Aorta (tissue), 5 donors: ENCODE data around the gene CYB5R4. TPM values are rescaled to one million over a fixed set of nuclear protein-coding genes. Genes with fewer than 3 reads are reported as not detected.

ENCODE experiments used
- ATAC-seq: fragments of 200-7000 bp; cut with Tn5 transposase; one replicate; pipeline ENCODE4 v1.9.1; 2022; ENCODE audit warnings: moderate library complexity; ENCODE audit not compliant: low FRiP score
- DNase-seq, 2 donors: peaks; one replicate each; pipeline ENCODE4 v3.0.0-alpha.2; 2020
- H3K27ac ChIP-seq, 2 donors: one replicate each; pipeline ENCODE4 v1.5.1; 2013; ENCODE audit warnings: low read length in 2 of 2, mild to moderate bottlenecking in 2 of 2, moderate library complexity in 2 of 2, control low read depth in 1 of 2, inconsistent platforms in 1 of 2, low read depth in 1 of 2
- H3K27me3 ChIP-seq, 2 donors: one replicate each; pipeline ENCODE4 v1.6.1; 2013; ENCODE audit warnings: control low read depth in 1 of 2, low read length in 1 of 2, mild to moderate bottlenecking in 1 of 2, moderate library complexity in 1 of 2; ENCODE audit not compliant: insufficient read depth in 2 of 2, control insufficient read depth in 1 of 2
- H3K36me3 ChIP-seq, 2 donors: one replicate each; pipeline ENCODE4 v1.6.1; 2013; ENCODE audit warnings: control low read depth in 1 of 2, low read length in 1 of 2, mild to moderate bottlenecking in 1 of 2; ENCODE audit not compliant: insufficient read depth in 2 of 2, control insufficient read depth in 1 of 2
- H3K4me1 ChIP-seq, 2 donors: one replicate each; pipeline ENCODE4 v1.6.1; 2013; ENCODE audit warnings: low read length in 2 of 2, control low read depth in 1 of 2, mild to moderate bottlenecking in 1 of 2, moderate library complexity in 1 of 2; ENCODE audit not compliant: insufficient read depth in 2 of 2, control insufficient read depth in 1 of 2
- H3K4me3 ChIP-seq, 2 donors: one replicate each; pipeline ENCODE4 v1.5.1; 2013; ENCODE audit warnings: low read length in 2 of 2, control low read depth in 1 of 2, mild to moderate bottlenecking in 1 of 2
- H3K9me3 ChIP-seq: one replicate; pipeline ENCODE4 v1.6.1; 2013; ENCODE audit warnings: mild to moderate bottlenecking, low read length; ENCODE audit not compliant: control insufficient read depth
- WGBS, 2 donors: extraction: QIAGEN DNeasy Blood & Tissue Kit; methylation state at CpG; one replicate each; pipeline ENCODE4 v1.1.7; 2013; 5-methylcytosine and 5-hydroxymethylcytosine counted together
- intact Hi-C, 2 donors: fragments of 100-400 bp; cut with DNase I; formaldehyde crosslinking; loops; one replicate each; pipeline versions ENCODE4 v1.14.2 to v1.15.0; 2022
- long read RNA-seq, 2 donors: library from polyadenylated mRNA; unstranded; transcript quantifications; one replicate each; pipeline ENCODE4 v2.0.0, GENCODE V29; 2020 to 2021
- polyA plus RNA-seq, 2 donors: library from polyadenylated mRNA; stranded (reverse); fragments of 200-250 nt; gene quantifications; one replicate each; pipeline ENCODE4 v1.2.3, GENCODE V29; 2013
- total RNA-seq, 2 donors: library from RNA; stranded (reverse); fragmentation: NEBNext Ultra II Directional; extraction: Animal tissue kit (Norgen Biotek cat#: 25700); gene quantifications; one replicate each; pipeline ENCODE4 v1.2.1, GENCODE V29; 2021
- donor health status: healthy with polysubstance abuse.
- donor health status: Bipolar disorder and iron deficiency.
- donor health status: DM: no; HTN: no; CAD: no.
- donor health status: DM: no; HTN: no; CAD: no.
- donor health status: DM: yes; HTN: yes; CAD: no.

Gene CYB5R4, protein sequence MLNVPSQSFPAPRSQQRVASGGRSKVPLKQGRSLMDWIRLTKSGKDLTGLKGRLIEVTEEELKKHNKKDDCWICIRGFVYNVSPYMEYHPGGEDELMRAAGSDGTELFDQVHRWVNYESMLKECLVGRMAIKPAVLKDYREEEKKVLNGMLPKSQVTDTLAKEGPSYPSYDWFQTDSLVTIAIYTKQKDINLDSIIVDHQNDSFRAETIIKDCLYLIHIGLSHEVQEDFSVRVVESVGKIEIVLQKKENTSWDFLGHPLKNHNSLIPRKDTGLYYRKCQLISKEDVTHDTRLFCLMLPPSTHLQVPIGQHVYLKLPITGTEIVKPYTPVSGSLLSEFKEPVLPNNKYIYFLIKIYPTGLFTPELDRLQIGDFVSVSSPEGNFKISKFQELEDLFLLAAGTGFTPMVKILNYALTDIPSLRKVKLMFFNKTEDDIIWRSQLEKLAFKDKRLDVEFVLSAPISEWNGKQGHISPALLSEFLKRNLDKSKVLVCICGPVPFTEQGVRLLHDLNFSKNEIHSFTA
- 10 to 100 TPM; 19.4 to 22.8 TPM for total RNA-seq
- polyA plus RNA-seq = 10 to 100 TPM in 1 of 2 donors, 1 to 10 TPM in 1; 4.6 to 19.5 TPM
- long read RNA-seq, donor 1, full-length matches to known transcripts = 58 of 77 reads
- long read RNA-seq, donor 1, partial matches to known transcripts = 8 of 77 reads
- long read RNA-seq, donor 1, other reads (novel, unspliced or antisense) = 11 of 77 reads
- long read RNA-seq, donor 2, full-length matches to known transcripts = 9 of 21 reads
- long read RNA-seq, donor 2, partial matches to known transcripts = 4 of 21 reads
- long read RNA-seq, donor 2, other reads (novel, unspliced or antisense) = 8 of 21 reads

DNA sequence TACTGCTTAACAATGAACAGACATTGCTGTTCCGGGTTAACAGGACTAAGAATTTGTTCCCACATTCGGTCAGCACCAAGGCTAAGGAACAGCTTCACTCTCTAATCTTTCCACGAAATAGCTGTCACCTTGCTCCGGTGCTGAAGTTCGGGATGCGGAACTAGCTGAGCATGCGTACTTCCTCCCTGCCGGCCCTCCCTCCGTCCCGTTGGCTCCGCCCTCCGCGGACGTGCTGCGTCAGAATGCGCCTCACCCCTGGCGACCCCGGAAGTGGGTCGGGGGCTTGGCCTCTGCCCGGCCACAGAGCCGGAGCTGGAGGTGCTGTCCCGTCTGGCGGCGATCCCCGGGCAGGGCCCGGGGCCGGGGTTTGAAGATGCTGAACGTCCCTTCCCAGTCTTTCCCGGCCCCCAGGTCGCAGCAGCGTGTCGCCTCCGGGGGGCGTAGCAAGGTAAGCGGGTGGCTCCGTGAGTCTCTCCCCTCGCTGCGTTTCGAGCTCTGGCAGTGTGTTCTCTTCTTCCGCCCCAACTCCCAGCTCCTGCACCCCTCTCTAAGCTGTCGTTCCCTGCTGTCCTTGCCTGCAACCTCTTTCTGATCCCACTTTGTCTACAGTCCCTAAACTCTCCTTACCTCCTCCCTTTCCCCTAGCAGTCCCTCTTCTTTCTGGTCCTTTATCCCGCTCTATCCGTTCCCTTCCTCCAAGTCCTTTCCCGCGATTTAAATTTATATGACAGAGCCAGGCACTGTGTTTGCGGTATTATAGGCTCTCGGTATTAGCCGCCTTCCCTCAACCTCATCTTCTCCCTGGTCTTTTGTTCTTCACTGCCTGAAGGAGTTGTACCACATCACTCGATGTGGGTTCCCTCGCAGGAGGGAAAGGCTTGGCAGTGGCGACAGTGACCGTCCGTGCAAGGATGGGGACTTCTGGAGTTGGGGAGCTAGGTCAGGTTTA is at the start of gene CYB5R4:
TSS of gene CYB5R4 (plus strand) at position 280 of the 949 bp plus-strand sequence. CDS start at position 374, 94 bp downstream.
- Histone ChIP-seq H3K4me1 (peaks cover 0 to 10% of the 10 kb centered on the region in 2 donors), H3K27ac (peak within 1 kb of the TSS in 1 of 2 donors; percentile 65), H3K9me3 (no peaks in the 10 kb centered on the region), H3K4me3 (peak within 1 kb of the TSS; percentile 51 to 78), H3K27me3 (no peaks in the 10 kb centered on the region), H3K36me3 (no peaks in the 10 kb centered on the region)
- intact Hi-C loops = loop anchor here in 1 of 2 donors (5.0 kb wide), 1 partner anchor 368 kb away; the partner anchor contains the start of gene CEP162
- peak; percentile 99 for ATAC-seq
- WGBS, 2 donors = 0 to 1% methylated on average over 53 of the region's 53 CpGs
- DNase-seq = peak; percentile 97 to 99

DNA sequence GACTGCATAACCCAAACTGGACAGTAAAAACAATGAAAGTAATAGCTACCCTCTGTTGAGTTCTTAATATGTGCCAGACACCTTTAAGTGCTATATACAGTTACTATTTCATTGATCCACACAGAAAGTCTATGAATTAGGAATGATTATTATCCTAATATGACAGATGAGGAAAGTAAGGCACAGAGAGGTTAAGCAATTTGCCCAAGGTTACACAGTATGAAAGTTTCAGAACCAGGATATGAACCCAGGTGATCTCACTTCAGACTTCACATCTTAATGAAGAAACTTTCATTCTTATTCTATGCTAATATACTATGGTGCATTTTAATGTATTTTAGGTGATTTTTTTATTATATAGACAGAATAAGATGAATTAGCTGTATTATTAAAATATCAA is 46.9 kb upstream of the CYB5R4 start:
- intact Hi-C loops = no loop called here
- Histone ChIP-seq H3K4me3 (no peak overlapping the region), H3K36me3 (no peaks in the 10 kb centered on the region), H3K27me3 (no peaks in the 10 kb centered on the region), H3K27ac (no peak overlapping the region), H3K4me1 (no peaks in the 10 kb centered on the region), H3K9me3 (peaks cover 3% of the 10 kb centered on the region)
- ATAC-seq = no peak
- DNase-seq = no peak

DNA sequence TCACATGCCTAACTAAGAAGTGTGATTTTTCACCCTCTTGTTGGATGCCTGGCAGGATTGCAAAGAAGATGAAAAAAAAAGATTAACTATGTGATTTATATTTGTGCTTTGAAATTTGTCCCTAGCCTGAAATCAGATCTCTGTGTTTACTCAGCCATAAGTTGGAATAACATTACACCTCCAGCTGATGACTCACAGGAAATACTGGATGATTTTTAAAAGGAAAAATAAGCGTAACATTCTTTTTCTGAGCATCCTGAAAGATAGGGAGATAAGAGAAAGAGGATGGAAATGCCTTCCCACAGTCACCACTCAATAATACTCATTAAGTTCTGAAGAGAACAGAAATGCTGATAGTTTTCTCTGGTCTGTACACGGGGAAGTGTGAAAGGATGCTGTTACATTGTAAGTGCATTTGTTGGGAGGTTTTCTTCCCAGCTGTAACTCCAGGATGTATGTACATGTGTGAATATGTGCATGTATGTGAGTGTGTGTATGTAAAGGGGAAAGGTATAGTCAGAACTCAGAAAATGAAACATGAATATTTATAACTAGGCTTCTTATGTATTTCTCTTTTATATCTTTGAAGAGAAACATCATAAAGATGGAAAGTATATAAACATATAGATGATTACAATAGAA is 43.7 kb upstream of the CYB5R4 start:
- 4 to 6% methylated on average over 2 of the region's 2 CpGs for WGBS, 2 donors
- DNase-seq (no peak), ATAC-seq (no peak)
- no peaks in the 10 kb centered on the region for H3K27me3 ChIP-seq
- intact Hi-C loops = no loop called here
- H3K4me3 ChIP-seq = no peak overlapping the region
- no peaks in the 10 kb centered on the region for H3K36me3 ChIP-seq
- H3K9me3 ChIP-seq = peaks cover 3% of the 10 kb centered on the region
- no peaks in the 10 kb centered on the region for H3K4me1 ChIP-seq
- no peak overlapping the region for H3K27ac ChIP-seq

DNA sequence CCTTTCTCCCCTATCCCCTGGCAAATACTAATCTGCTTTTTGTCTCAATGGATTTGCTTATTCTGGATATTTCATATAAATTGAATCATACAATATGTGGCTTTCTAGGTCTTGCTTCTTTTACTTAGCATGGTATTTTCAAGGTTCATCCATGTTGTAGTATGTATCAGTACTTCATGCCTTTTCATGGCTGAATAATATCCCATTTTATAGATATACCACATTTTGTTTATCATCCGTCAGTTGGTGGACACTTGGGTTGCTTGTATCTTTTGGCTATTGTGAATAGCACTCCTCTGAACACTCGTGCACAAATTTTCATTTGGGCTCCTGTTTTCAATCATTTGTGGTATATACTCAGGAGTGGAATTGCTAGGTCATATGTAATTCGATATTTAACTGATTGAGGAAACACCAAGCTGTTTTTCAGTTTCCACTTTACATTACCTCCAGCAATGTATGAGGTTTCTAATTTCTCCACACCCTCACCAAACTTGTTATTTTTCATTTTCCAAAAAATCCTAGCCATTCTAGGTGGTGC is 36.8 kb upstream of the CYB5R4 start:
- Histone ChIP-seq H3K4me3 (no peak overlapping the region), H3K9me3 (no peaks in the 10 kb centered on the region), H3K4me1 (peaks cover 0 to 3% of the 10 kb centered on the region in 2 donors), H3K27ac (no peak overlapping the region), H3K36me3 (no peaks in the 10 kb centered on the region), H3K27me3 (no peaks in the 10 kb centered on the region)
- WGBS, 2 donors = 80 to 83% methylated on average over 3 of the region's 3 CpGs
- DNase-seq (no peak), ATAC-seq (no peak)
- intact Hi-C loops = no loop called here

DNA sequence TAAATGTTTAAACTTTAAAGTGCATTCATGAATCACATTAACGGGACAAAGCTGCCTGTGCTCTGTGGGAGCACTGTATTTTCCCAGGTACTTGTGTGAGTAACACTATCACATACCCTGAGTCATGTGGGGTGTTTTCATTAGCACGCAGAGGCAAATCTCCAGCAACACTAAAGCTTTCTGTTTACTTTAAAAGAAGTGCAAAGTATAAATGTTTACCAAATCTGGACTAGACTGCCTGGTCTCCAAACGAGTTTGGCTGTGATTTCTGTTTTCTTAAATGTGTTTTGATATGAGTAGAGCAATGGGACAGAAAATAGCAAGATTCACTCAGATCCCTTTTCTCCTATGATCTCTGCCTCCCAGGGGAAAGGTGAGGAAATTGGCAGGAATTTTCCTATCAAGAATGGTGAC is 35.1 kb upstream of the CYB5R4 start:
- Histone ChIP-seq H3K9me3 (peaks cover 2% of the 10 kb centered on the region), H3K4me1 (peaks cover 0 to 3% of the 10 kb centered on the region in 2 donors), H3K27ac (no peak overlapping the region), H3K4me3 (no peak overlapping the region), H3K36me3 (no peaks in the 10 kb centered on the region), H3K27me3 (no peaks in the 10 kb centered on the region)
- DNase-seq (no peak), ATAC-seq (no peak)
- intact Hi-C loops = no loop called here
- whole genome bisulfite sequencing, 2 donors = 12 to 13% methylated on average over 3 of the region's 3 CpGs

DNA sequence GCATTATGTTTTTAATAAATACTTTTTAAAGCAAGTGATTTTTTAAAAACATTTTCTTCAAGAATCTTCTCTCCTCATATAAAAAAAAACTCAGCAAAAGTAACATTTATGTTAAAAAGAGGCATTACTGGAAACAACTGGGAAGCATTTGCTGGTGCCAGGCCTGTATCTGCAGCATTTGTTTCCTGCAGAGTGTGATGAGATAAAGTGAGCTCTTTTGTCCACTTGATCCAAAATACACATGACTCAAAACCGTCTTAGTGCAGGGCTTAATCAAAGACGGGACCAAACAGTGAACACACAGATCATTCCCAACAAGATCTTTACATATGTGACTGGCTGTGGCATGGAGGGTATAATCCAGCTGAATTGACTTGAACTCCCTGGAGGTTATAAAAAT is 34.7 kb upstream of the CYB5R4 start:
- intact Hi-C loops = no loop called here
- no peak overlapping the region for H3K27ac ChIP-seq
- H3K4me1 ChIP-seq = peaks cover 0 to 3% of the 10 kb centered on the region in 2 donors
- WGBS, 2 donors = 7 to 14% methylated on average over 2 of the region's 2 CpGs
- no peak overlapping the region for H3K4me3 ChIP-seq
- DNase-seq = no peak
- H3K9me3 ChIP-seq = peaks cover 2% of the 10 kb centered on the region
- H3K27me3 ChIP-seq = no peaks in the 10 kb centered on the region
- no peaks in the 10 kb centered on the region for H3K36me3 ChIP-seq
- ATAC-seq = no peak

DNA sequence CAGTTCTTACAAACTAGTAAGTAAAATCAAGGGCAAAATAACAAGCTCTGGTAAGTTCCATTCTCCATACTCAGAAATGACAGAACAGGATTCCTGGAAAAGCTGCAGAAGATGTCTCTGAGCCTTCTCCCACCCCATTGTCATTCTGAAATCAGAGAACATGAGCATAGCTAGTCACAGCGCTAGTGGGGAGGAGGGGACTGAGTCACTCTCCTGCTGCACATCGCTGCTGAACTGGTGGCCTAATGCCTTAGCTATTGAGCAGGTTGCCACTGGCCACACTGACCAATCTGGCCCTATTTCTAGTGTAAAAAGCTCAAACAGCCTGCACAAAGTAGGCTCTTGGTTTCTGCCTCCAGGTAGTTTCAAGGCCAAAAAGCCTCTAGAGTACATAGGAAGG is 32.4 kb upstream of the CYB5R4 start:
- H3K27me3 ChIP-seq = no peaks in the 10 kb centered on the region
- 62 to 65% methylated on average over 2 of the region's 2 CpGs for WGBS, 2 donors
- H3K4me3 ChIP-seq = no peak overlapping the region
- peaks cover 0 to 3% of the 10 kb centered on the region in 2 donors for H3K4me1 ChIP-seq
- no peak overlapping the region for H3K27ac ChIP-seq
- intact Hi-C loops = no loop called here
- H3K36me3 ChIP-seq = no peaks in the 10 kb centered on the region
- peaks cover 2% of the 10 kb centered on the region for H3K9me3 ChIP-seq
- DNase-seq (no peak), ATAC-seq (no peak)
